ENCODE results near the gene LGR6. TPM values are rescaled to one million over a fixed set of nuclear protein-coding genes. Genes with fewer than 3 reads are reported as not detected.

The LGR6 gene
- total and polyA plus RNA-seq, 2 experiments from 2014 or later, result 0.80 to 1.5 TPM

- Histone ChIP-seq H3K27ac (no peak overlapping the region), H3K4me1 (ENCODE audit: insufficient read depth) (peaks cover 7% of the 10 kb centered on the region), H2AFZ (no peak overlapping the region), H3K27me3 (no peaks in the 10 kb centered on the region), H3K79me2 (peaks cover 32% of the 10 kb centered on the region), H3K9me3 (ENCODE audit: low read depth) (no peaks in the 10 kb centered on the region), H3K9me2 (replicated peaks; ENCODE audit: insufficient read depth) (no peaks in the 10 kb centered on the region), H3K4me2 (no peak overlapping the region), H3K4me3 (no peak overlapping the region), H3K36me3 (replicated peaks; ENCODE audit: insufficient read depth, low read depth) (no peaks in the 10 kb centered on the region), H4K20me1 (ENCODE audit: insufficient read depth, poor library complexity, severe bottlenecking) (peaks cover 24% of the 10 kb centered on the region)
- no peak for TF ChIP-seq EZH2phosphoT487 (IDR thresholded peaks at IDR 0.05; ENCODE audit: low read depth, severe bottlenecking, unreplicated experiment)
- WGBS (ENCODE audit: low lambda C conversion rate, missing lambda C conversion rate), result 87% methylated on average over 5 of the region's 5 CpGs
- DNase-seq (ENCODE audit: low spot score), result no peak
Measured at GRCh38 chr1:202146279-202146678, 47.3 kb upstream of the LGR6 start.

- Histone ChIP-seq H3K27ac (no peak overlapping the region), H3K9me2 (replicated peaks; ENCODE audit: insufficient read depth) (no peaks in the 10 kb centered on the region), H3K4me1 (ENCODE audit: insufficient read depth) (peaks cover 7% of the 10 kb centered on the region), H3K27me3 (no peaks in the 10 kb centered on the region), H2AFZ (no peak overlapping the region), H3K9me3 (ENCODE audit: low read depth) (no peaks in the 10 kb centered on the region), H4K20me1 (ENCODE audit: insufficient read depth, poor library complexity, severe bottlenecking) (peaks cover 17% of the 10 kb centered on the region), H3K36me3 (replicated peaks; ENCODE audit: insufficient read depth, low read depth) (no peaks in the 10 kb centered on the region), H3K4me2 (no peak overlapping the region), H3K4me3 (no peak overlapping the region), H3K79me2 (peaks cover 25% of the 10 kb centered on the region)
- TF ChIP-seq CTCF (IDR thresholded peaks at IDR 0.05; ENCODE audit: poor library complexity), result no peak
- TF ChIP-seq EZH2 (IDR thresholded peaks at IDR 0.05; ENCODE audit: borderline replicate concordance), result no peak
- TF ChIP-seq EZH2phosphoT487 (IDR thresholded peaks at IDR 0.05; ENCODE audit: low read depth, severe bottlenecking, unreplicated experiment), result no peak
- DNase-seq (ENCODE audit: low spot score), result no peak
- 67% methylated on average over 3 of the region's 3 CpGs for WGBS (ENCODE audit: low lambda C conversion rate, missing lambda C conversion rate)
Measured at GRCh38 chr1:202146993-202147392, 46.6 kb upstream of the LGR6 start.

GRCh38 chr1:202148391-202148790 lies 45.2 kb upstream of the LGR6 start:
- Histone ChIP-seq H3K27ac (no peak overlapping the region), H3K36me3 (replicated peaks; ENCODE audit: insufficient read depth, low read depth) (no peaks in the 10 kb centered on the region), H3K27me3 (no peaks in the 10 kb centered on the region), H3K9me3 (ENCODE audit: low read depth) (no peaks in the 10 kb centered on the region), H4K20me1 (ENCODE audit: insufficient read depth, poor library complexity, severe bottlenecking) (peaks cover 3% of the 10 kb centered on the region), H2AFZ (no peak overlapping the region), H3K4me2 (no peak overlapping the region), H3K4me1 (ENCODE audit: insufficient read depth) (no peaks in the 10 kb centered on the region), H3K4me3 (no peak overlapping the region), H3K79me2 (peaks cover 11% of the 10 kb centered on the region), H3K9me2 (replicated peaks; ENCODE audit: insufficient read depth) (no peaks in the 10 kb centered on the region)
- TF ChIP-seq EZH2 (IDR thresholded peaks at IDR 0.05; ENCODE audit: borderline replicate concordance) (no peak), EZH2phosphoT487 (IDR thresholded peaks at IDR 0.05; ENCODE audit: low read depth, severe bottlenecking, unreplicated experiment) (no peak), CTCF (IDR thresholded peaks at IDR 0.05; ENCODE audit: poor library complexity) (no peak)
- DNase-seq (ENCODE audit: low spot score), result no peak
- 81% methylated on average over 4 of the region's 4 CpGs for WGBS (ENCODE audit: low lambda C conversion rate, missing lambda C conversion rate)

- WGBS (ENCODE audit: low lambda C conversion rate, missing lambda C conversion rate), result 90% methylated on average over 4 of the region's 4 CpGs
- no peaks in the 10 kb centered on the region for H3K9me2 ChIP-seq (replicated peaks; ENCODE audit: insufficient read depth)
- no peak overlapping the region for H3K27ac ChIP-seq
- H2AFZ ChIP-seq, result no peak overlapping the region
- no peaks in the 10 kb centered on the region for H3K36me3 ChIP-seq (replicated peaks; ENCODE audit: insufficient read depth, low read depth)
- H3K79me2 ChIP-seq, result peaks cover 4% of the 10 kb centered on the region
- H3K9me3 ChIP-seq (ENCODE audit: low read depth), result no peaks in the 10 kb centered on the region
- no peak overlapping the region for H3K4me2 ChIP-seq
- DNase-seq (ENCODE audit: low spot score), result peak; percentile 6
- H3K4me3 ChIP-seq, result no peak overlapping the region
- H3K4me1 ChIP-seq (ENCODE audit: insufficient read depth), result no peaks in the 10 kb centered on the region
- no peaks in the 10 kb centered on the region for H4K20me1 ChIP-seq (ENCODE audit: insufficient read depth, poor library complexity, severe bottlenecking)
- no peaks in the 10 kb centered on the region for H3K27me3 ChIP-seq
- TF ChIP-seq CTCF (IDR thresholded peaks at IDR 0.05; ENCODE audit: poor library complexity) (no peak), EZH2 (IDR thresholded peaks at IDR 0.05; ENCODE audit: borderline replicate concordance) (no peak), EZH2phosphoT487 (IDR thresholded peaks at IDR 0.05; ENCODE audit: low read depth, severe bottlenecking, unreplicated experiment) (no peak)
Measured at GRCh38 chr1:202149566-202149965, 44.0 kb upstream of the LGR6 start.

Measured in hepatocyte (in vitro differentiated cells).